SK-N-SH (cell line): Measurements from ENCODE around the gene SRSF5.

Experiments
- CHD2 ChIP-seq: fragments of 150-350 bp; IDR thresholded peaks from 2 replicates; pipeline ENCODE4 v1.6.1; 2018; ENCODE audit warnings: low read length; ENCODE audit not compliant: partially characterized antibody
- EP300 ChIP-seq, 2 experiments: IDR thresholded peaks; 2 replicates each; pipeline versions ENCODE4 v1.4.0 to v1.6.1; 2012; ENCODE audit warnings: borderline replicate concordance in 1 of 2, low read depth in 1 of 2, low read length in 1 of 2
- FOXM1 ChIP-seq: IDR thresholded peaks from 2 replicates; pipeline ENCODE4 v1.4.0; 2012; ENCODE audit warnings: low read depth, mild to moderate bottlenecking
- GABPA ChIP-seq: IDR thresholded peaks from 2 replicates; pipeline ENCODE4 v1.4.0; 2012; ENCODE audit warnings: low read depth, mild to moderate bottlenecking
- RFX5 ChIP-seq: IDR thresholded peaks from 2 replicates; pipeline ENCODE4 v1.6.1; 2012; ENCODE audit warnings: mild to moderate bottlenecking, improper control_type of control experiment, low read length
- SIN3A ChIP-seq: IDR thresholded peaks from 2 replicates; pipeline ENCODE4 v1.6.1; 2012; ENCODE audit warnings: low read depth, mild to moderate bottlenecking, low read length, moderate library complexity, borderline replicate concordance
- SMC3 ChIP-seq: IDR thresholded peaks from 2 replicates; pipeline ENCODE4 v1.6.1; 2012; ENCODE audit warnings: low read depth, low read length, improper control_type of control experiment
- TAF1 ChIP-seq: IDR thresholded peaks from 2 replicates; pipeline ENCODE4 v1.6.1; 2012; ENCODE audit warnings: low read depth, mild to moderate bottlenecking, low read length, moderate library complexity, borderline replicate concordance
- TF ChIP-seq, protein P1 (sequence below): fragments of 200-600 bp; sonication (generic); IDR thresholded peaks from 2 replicates; pipeline ENCODE4 v1.6.1; 2017; ENCODE audit warnings: antibody characterized with exemption, mild to moderate bottlenecking, moderate library complexity
- TF ChIP-seq, protein P2 (sequence below): IDR thresholded peaks from 2 replicates; pipeline ENCODE4 v1.6.1; 2012; ENCODE audit warnings: mild to moderate bottlenecking, low read depth, low read length, moderate library complexity
- TF ChIP-seq, protein P3 (sequence below): fragments of 150-350 bp; IDR thresholded peaks from 2 replicates; pipeline ENCODE4 v1.6.1; 2017; ENCODE audit warnings: antibody characterized with exemption, low read length, low read depth, borderline replicate concordance
- TF ChIP-seq, protein P4 (sequence below): IDR thresholded peaks from 2 replicates; pipeline ENCODE4 v1.4.0; 2012; ENCODE audit warnings: low read depth, borderline replicate concordance

DNA sequence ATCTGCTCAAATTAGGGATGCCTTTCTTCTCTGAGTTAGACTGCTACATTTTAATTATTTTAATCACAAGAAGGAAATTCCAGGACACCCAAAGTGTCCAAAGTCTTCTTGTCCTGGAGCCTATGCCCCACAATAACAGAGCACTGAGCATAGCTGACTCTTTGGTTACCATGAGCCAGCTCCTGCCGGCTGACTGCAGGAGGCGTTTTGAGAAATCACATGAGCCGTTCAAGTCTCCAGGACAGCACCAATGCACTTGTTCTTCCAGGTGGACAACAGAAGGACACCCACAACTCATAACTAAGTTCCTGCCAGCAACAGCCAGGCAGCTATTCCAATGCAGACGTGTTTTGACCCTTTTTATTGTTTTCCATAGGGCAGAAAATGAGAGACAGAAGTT, 46.0 kb upstream of the SRSF5 start:
- TF ChIP-seq, protein P1, sequence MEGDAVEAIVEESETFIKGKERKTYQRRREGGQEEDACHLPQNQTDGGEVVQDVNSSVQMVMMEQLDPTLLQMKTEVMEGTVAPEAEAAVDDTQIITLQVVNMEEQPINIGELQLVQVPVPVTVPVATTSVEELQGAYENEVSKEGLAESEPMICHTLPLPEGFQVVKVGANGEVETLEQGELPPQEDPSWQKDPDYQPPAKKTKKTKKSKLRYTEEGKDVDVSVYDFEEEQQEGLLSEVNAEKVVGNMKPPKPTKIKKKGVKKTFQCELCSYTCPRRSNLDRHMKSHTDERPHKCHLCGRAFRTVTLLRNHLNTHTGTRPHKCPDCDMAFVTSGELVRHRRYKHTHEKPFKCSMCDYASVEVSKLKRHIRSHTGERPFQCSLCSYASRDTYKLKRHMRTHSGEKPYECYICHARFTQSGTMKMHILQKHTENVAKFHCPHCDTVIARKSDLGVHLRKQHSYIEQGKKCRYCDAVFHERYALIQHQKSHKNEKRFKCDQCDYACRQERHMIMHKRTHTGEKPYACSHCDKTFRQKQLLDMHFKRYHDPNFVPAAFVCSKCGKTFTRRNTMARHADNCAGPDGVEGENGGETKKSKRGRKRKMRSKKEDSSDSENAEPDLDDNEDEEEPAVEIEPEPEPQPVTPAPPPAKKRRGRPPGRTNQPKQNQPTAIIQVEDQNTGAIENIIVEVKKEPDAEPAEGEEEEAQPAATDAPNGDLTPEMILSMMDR, result no peak
- no peak for TF ChIP-seq GABPA
- TF ChIP-seq, protein P2, sequence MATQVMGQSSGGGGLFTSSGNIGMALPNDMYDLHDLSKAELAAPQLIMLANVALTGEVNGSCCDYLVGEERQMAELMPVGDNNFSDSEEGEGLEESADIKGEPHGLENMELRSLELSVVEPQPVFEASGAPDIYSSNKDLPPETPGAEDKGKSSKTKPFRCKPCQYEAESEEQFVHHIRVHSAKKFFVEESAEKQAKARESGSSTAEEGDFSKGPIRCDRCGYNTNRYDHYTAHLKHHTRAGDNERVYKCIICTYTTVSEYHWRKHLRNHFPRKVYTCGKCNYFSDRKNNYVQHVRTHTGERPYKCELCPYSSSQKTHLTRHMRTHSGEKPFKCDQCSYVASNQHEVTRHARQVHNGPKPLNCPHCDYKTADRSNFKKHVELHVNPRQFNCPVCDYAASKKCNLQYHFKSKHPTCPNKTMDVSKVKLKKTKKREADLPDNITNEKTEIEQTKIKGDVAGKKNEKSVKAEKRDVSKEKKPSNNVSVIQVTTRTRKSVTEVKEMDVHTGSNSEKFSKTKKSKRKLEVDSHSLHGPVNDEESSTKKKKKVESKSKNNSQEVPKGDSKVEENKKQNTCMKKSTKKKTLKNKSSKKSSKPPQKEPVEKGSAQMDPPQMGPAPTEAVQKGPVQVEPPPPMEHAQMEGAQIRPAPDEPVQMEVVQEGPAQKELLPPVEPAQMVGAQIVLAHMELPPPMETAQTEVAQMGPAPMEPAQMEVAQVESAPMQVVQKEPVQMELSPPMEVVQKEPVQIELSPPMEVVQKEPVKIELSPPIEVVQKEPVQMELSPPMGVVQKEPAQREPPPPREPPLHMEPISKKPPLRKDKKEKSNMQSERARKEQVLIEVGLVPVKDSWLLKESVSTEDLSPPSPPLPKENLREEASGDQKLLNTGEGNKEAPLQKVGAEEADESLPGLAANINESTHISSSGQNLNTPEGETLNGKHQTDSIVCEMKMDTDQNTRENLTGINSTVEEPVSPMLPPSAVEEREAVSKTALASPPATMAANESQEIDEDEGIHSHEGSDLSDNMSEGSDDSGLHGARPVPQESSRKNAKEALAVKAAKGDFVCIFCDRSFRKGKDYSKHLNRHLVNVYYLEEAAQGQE, result no peak
- no peak for TF ChIP-seq TAF1
- TF ChIP-seq RFX5, result no peak
- no peak for TF ChIP-seq FOXM1
- TF ChIP-seq SIN3A, result no peak
- no peak for TF ChIP-seq CHD2
- no peak for TF ChIP-seq SMC3
- TF ChIP-seq, protein P3, sequence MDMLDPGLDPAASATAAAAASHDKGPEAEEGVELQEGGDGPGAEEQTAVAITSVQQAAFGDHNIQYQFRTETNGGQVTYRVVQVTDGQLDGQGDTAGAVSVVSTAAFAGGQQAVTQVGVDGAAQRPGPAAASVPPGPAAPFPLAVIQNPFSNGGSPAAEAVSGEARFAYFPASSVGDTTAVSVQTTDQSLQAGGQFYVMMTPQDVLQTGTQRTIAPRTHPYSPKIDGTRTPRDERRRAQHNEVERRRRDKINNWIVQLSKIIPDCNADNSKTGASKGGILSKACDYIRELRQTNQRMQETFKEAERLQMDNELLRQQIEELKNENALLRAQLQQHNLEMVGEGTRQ, result no peak
- no peak for TF ChIP-seq EP300 (IDR thresholded peaks at IDR 0.05; ENCODE audit: borderline replicate concordance in 1 of 2, low read depth in 1 of 2, low read length in 1 of 2)
- TF ChIP-seq, protein P4, sequence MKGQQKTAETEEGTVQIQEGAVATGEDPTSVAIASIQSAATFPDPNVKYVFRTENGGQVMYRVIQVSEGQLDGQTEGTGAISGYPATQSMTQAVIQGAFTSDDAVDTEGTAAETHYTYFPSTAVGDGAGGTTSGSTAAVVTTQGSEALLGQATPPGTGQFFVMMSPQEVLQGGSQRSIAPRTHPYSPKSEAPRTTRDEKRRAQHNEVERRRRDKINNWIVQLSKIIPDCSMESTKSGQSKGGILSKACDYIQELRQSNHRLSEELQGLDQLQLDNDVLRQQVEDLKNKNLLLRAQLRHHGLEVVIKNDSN, result no peak
